ENCODE measurements around the gene PLCD1.
"Not testable (repeated sequence)": the region's sequence is repeated elsewhere in the genome, so short reads cannot be mapped to it uniquely, and the experiment has no call there.

PLCD1 gene

DNA sequence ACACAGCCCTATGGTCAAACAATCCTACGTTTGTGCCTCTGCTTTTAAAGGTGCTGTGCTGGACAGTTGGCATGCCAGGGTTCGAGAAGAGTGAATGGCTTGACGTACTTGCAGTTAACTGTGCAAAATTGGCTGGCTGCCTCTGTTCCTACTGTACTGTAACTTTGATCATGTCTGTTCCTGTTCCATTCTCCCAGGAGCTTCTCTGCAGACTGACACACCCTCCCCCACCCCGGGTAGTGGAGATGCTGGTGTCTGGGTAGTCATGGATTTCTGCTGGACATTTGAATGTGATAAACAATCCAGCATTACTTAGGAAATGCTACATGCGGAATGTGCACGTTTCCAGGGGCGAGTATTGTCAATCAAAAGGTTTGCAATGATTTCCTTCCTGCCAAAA, 45.4 kb downstream of the PLCD1 start:
- DNase-seq = no peak

DNA sequence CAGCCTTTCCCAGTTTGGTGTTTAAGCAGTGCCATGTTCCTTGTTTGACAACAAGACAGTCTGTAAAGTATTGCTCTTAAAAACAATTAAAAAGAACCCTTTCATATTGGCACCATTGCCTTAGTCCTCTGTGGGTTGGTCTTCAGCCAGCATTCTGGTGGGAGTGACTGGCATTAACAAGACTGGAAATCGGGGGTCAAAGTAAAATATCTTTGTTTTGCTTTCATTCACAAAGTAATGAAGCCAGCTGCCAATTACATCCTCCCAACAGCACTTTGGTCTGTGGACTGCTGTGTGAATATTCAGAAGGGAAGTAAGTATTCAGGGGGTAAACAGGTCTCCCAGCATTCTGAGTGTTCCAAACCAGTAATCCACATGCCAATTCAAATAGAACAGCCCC, 47.1 kb downstream of the PLCD1 start:
- DNase-seq = no peak

DNA sequence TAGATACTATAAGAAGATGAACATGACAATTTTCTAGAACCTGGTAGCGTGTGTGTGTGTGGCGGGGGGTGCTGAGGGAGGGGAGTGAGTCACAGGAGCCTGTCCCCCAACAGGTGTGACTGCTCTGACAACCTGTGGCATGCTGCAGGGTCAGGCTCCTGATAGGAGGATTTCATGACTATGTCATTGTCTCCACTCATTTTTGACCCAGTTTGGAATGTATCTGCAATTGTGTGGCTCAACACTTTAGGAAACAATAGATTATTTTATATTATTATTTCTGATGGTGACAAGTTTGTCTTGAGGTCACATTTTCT, 48.1 kb downstream of the PLCD1 start:
- no peak for DNase-seq

DNA sequence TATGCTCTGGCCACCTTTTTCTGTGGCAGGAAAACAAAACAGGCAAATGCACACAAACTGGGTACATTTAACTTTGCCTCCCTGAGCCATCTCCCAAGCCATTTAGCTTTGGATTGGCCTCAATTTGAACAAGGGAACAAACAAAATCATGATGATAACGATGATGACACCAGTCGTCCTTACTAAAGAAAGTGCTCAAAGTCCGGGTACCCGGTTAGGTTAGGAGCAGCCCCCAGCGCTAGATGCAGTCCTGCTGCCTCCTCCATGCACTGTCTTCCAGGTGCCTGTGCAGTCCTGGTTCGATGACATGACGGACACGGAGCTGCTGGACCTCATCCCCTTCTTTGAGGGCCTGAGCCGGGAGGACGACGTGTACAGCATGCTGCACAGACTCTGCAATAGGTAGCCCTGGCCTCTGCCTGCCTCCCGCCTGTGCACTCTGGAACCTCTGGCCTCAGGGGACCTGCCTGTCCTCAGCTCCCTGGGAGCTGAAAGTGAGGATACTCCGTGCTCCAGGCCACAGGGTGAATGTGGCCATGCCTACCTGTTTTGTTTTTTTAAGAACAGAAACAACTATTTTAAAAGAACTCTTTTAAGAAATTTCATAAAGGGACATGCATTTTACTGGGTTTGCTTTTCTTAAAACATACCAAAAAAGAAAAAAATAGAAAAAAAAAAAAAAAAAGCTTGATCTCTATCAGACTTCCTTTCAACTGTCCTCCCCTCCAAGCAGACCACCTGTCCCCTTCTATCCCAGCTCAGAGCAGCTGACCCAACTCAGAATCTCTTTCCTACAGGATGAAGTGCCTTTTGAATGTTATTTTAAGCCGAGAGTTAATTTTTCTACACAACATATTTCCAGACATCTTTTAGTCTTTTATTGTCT, 48.7 kb downstream of the PLCD1 start:
- DNase-seq = no peak

DNA sequence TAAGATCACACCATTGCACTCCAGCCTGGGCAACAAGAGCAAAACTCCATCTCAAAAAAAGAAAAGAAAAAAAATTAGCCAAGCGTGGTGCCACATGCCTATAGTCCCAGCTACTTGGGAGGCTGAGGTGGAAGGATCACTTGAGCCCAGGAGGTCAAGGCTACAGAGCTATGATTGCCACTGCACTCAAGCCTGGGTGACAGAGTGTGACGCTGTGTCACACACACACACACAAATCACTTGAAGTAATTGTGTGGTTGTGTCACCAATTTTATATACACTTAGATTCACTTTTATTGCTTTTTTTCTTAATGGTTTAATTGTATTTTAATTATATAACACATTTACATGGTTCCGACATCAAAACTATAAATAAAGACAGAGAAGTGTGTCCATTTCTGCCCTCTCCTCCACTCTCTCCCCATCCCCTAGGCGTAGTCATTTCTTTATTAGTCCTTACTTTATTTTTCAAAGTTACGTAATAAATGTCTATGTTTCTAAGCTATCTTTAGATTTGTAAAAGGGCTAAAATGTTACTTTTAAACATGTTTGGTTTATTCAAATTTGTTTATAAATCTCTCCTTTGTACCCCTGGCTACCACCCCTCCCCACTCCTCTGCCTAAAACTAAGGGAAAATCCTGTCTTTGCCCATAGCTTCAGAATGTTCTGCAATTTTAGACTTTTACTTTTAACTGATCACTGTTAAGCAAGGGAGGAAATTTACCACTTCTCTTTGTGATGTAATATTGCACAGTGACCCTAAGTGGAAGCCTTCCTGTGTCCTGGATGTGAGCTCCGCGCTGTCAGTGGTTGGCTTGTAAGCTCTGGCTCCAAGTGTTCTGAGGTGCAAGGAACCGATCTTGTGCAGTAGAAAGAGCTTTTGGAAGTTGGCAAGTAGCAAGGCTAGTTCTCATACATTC, 49.6 kb downstream of the PLCD1 start:
- DNase-seq = no peak

DNA sequence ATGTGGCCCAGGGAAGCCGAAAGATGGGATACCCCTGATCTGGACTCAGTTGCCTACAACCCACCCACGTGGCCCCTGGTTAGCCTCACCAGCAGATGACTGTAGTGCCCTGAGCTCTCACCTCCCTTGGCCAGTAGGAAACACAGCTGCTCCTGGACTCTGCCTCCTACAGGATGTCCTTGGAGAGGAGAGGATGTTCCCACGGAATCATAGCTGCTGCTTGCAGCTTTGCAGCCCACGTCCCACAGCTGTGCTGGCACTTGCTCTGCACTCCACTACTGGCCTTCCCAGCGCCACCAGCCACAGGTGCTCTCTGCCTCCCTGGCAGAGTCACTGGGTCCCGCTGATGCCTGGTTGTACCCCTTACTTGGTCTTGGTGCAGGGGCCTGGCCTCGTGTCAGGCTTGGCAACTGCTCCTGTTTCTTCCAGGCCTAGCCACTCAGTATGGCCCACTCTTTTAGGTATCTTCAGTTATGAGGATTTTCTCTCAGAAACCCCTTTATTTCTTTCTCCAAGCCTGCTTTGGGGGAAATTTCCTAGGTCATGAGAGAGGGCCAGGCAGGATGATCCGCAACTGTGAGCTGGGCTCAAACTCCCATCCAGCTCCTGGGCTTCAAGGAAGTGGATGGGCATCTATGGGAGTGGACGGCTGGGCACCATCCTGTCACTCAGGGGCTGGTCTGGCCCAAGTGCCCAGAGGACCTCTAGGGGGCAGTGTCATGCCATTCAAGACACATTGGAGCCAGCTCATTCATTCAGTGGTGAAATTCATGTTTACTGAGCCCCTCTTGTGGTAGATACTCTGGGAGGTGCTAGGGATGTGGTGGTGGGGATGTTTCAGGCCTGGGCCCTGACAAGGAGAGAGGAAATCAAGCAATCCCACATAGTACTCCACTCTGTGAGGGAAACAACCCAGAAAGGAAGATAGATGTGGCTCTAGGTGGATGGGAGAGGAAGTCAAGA, 55.0 kb downstream of the PLCD1 start:
- DNase-seq = peak; percentile 27

DNA sequence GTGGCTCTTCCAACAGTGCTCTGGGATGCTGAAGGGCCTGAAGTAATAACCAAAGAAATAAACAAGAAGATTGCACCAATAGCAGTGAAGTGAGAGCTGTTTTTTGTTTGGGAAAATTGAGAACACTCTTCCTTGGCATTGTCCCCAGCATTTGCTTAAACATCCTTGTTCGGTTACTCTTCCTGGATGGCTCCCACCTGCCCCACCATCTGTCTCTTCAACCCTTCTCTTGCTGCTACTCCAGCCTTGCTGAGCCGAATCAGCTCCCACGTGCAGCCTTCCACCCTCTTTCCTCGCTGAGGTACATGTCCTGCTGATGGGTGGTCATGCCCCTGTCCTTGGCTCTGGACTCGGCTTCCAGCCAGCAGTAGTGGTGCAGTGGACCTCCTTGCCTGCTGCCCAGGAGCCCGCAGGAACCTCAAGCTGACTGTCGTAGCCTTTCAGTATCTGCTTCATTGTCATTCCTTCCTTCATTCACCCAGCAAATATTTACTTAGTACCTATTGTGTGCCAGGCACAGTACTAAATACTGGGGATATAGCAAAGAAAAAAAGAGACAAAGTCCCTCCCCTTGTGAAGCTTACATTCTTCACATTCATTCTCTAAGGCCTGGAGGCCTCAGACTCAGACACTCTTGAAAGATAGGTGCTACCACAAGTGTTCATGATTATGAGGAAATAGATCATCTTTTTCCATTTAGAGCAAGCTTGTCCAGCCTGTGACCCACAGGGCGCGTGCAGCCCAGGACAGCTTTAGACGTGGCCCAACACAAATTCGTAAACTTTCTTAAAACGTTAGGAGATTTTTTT, 56.0 kb downstream of the PLCD1 start:
- no peak for DNase-seq

DNA sequence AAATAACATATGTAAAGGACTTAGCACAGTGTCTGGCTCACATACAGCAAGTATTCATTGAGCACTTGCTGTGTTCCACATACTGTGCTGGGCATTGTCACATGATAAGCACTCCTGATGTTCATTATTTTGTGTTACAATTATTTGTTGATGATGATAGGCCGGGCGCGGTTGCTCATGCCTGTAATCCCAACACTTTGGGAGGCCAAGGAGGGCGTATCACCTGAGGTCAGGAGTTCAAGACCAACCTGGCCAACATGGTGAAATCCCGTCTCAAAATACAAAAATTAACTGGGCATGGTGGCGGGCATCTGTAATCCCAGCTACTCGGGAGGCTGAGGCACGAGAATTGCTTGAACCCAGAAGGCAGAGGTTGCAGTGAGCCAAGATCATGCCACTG, 57.4 kb downstream of the PLCD1 start:
- not testable (repeated sequence) for DNase-seq

DNA sequence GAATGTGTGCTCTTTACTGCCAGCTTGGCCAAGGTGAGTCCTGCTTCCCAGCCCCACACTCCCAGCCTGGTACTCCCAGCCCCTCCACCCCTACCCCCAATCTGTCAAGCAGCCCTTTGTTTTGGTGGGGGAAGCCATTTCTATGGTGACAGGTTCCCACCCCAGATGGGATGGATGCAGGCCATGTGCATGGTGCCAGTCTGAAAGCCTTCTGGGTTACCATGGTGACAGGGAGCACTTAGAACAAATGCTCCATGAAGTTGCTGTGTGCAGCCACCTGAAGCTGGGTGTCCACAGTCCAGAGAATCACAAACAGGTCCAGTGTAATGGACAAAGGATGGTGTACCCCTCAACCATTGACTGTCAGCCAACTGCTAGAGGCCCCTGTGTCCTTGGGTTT, 58.0 kb downstream of the PLCD1 start:
- no peak for DNase-seq

DNA sequence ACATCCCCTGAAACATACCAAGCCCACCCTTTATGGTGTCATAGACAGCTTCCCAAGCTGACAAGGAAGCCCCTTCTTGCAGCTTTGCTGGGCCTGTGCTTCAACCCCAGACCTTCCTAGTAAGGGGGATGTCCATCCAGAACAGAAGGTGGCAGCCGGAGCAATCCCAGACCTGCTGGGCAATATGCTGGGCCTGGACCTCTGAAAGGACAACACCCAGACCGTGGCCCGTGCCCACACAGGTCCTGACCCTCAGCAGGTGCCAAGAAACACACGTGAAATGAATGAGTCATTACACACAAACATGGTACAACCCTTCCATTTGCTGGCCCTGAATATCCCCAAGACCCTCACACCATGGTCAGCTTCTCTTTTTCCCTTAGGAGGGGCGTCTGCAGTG, 58.6 kb downstream of the PLCD1 start:
- DNase-seq = no peak

DNA sequence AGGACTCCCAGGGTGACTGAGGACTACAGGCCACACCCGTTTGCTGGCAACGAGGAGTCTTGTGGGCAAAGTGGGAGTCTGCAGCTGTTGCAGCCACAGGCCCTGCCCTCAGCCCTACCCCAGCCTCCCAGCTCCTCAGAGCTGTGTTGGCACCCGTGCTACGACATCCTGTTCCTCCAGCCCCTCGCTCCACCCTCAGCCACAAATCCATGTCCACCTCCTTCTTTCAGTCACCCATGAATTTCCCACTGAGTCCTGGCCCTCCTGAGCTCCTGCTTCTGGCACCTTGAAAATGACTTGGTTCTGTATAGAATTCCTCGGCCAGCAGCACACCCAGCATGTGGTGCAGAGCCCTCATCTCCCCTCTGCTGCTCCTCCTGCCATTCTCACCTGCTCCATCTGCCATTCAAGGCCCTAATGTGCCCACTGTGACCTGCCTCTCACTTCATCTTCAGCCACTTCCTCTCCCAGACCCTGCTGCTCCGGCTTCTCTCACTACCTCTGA, 59.8 kb downstream of the PLCD1 start:
- DNase-seq = no peak

DNA sequence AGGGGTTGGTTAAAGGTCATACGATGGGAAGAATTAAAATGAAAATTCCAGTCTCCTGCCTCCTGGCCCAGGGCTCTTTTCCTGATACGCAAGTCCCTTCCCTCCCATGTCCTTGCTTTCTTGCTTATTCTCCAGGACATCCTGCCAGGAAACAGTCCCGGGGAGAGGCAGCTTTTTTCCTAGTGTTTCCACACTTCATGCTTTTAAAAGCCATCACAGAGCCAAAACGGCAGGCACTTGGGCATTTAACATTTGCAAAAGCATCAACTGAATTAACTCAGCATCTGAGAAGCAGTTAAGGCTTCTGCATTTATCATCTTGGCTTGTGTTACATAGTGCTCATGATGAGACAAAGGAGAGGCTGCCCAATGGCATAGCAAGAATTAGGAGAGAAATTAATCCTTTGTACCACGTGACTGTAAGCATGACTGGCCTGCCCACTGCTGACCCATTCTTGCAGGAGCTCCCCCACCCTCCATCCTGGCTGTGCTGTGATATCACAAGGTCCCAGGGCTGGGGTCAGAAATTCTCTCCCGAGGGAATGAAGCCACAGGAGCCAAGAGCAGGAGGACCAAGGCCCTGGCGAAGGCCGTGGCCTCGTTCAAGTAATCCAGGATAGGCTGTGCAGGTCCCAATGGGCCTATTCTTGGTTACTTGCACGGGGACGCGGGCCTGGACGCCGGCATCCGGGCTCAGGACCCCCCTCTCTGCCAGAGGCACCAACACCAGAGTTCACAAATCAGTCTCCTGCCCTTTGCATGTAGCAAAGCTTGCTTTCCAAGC, 60.4 kb downstream of the PLCD1 start:
- no peak for DNase-seq

DNA sequence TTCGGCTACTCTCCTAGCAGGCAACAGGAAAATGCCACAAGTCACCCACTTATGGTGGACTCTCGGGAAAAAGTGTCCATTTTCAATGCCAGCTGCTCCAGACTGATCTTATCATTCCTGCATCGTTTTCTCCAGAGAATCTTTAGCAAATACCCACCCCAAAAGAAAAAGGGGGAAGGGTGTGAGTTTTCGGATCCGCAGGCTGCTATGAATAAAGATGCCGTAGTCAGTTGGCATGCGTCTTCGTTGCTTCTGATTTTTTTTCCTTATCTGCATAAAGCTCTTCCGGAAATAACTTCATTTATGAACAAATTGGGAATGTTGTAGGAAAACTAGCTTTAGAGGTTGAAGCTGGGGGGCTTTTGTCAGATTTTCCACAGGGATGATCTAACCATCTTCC, 61.2 kb downstream of the PLCD1 start:
- DNase-seq = no peak

DNA sequence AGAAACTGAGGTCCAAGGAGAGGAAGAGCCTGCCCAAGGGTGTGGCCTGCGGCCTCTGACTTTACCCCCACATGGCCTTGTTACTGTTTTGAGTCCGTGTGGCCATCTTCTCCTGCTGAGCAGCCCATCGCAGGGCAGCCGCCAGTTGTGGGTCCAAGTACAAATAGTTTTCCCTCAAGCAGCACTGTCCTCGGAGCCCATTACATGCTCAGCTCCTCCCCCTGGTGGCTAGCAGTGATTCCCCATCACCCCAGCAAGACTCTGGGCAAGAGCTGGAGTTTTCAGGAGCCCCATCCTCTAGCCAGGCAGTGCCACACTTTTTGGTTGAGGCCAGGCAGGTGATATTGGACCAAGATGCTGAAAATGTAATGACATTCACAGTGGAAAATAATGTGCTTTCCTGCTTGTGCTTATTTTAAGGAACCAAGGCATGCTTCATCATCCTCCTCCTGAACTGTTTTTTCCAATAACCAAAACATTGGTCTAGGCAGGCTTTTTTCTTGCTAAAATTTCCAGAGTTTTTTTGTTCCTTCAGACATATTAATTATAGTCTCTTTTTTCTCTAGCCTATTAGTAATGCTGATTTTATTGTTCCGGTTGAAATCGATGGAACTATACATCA, 62.1 kb downstream of the PLCD1 start:
- DNase-seq = peak; percentile 24

DNA sequence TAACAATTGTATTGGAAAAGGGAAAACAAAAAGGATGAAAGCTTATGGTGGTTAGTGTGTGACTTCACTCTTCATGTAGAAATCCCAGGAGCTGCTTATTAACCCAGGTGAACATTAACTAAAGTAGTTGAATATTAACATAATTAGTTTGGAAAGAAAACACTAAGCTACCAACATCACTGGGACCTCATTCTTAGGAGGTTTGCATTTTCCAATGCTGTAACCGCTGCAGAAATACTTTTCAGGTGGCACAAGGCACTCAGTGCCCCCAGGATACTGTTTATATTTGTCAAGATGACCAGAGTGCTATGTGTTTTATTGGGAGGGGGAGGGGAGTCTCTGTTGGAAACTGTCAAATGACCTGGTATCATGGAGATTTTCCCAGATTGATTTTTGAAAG, 64.7 kb downstream of the PLCD1 start:
- no peak for DNase-seq

DNA sequence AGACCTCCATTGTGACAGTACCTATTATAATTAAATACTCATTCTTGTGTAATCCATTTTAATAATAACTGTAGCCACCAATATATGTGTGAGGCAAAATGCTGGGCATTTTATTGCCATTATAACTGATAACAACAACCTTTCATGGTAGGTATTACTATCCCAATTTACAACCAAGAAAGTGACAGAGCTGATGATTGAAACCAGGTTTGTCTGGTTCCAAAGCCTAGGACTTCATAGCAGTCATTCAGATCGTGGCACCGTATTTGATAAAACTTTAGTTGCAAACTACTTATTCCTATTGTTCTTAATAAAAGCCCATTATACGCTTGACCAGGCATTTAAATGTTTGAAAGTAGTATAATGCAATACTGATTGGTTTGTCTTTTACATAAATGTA, 65.3 kb downstream of the PLCD1 start:
- no peak for DNase-seq

DNA sequence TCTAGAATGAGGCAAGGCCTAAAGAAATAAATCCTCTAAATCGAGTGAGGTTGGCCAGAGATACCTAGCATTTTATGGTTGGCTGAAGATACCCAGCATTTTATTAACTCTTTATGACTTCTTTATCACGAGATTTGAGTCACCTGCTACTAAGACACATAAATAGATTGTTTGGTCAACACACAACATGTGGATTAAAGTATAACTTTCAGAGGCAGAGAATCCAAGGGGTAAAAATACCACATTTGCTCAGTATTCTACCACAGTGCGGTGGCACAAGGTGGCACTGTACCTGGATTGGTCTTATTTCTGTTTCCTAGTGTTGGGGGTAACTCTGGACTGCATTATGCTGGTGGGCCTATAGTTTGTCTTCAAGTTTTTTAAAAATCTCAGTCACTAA, 65.8 kb downstream of the PLCD1 start:
- DNase-seq = no peak

DNA sequence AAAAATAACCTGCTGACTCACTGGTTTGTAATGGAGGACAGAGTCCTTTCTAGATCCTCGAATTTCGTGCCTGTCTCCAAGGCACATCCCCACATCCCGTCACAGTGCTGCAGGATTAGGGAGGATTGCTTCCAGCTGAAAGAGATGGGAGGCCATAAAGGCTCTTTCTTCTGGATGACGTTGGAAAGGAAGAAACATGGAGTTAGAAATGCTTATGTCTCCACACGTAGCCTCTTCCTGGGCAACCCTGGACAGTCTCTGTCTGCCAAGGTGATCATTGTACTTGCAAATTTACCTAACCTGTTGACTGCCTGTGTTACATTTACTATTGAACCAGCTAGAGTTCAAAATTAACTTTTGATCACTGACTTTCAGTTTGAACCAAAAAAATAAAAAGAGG, 66.4 kb downstream of the PLCD1 start:
- no peak for DNase-seq

DNA sequence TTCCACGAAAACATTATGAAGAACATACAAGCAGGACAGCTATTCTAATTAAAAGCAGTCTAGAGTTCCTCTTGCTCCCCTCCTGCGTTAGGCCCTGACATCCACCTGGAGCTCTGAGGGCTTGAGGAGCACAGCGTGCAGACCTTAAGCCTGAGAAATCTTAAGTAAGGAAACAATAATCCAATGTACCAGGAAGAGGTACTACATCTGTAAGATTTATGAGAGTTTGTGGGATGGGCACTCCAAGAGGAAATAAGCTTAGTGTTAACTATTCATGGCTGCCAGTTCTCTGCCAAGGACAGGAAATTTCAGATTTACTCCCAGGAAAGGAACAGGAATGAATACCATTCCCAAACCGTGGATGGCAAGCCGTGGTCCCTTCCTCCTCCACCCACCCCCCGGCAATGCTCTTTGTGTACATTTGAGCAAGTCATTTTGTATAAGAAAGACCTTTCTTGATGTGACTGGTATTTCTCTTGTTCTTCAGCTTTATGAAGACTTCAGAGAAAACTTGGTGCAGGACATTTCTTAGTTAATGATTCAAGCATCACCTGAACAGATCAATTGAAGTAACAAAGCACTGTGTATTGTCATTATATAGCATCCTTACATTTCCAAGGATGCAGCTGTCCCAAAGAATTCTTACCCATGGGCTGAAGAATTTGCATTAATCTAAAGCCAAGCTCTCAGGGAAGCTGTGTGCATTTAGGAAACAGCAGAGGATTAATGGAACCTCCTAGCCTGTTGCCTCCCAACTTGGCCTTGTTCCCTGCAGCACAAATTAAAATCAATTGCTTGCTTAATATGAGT, 67.6 kb downstream of the PLCD1 start:
- no peak for DNase-seq

DNA sequence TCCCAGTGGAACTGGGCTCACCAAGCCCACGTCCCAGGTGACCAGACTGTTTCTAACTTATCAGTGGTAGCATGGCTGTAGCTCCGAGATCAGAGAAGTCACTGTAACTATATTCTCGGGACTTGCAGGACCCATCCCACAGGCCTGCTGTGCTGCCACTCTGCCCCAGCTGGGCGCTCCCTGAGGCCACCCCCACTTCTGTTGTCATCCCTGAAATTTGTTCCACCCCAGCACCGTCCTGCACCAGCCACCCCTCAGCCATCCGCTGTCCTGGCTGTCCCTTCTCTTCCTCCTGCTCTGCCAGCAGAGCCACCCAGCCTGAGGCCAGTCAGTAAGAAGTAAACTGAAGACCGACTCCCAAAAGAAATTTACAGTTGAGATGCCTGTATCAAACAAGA, 71.9 kb downstream of the PLCD1 start:
- DNase-seq = no peak
